Gastroesophageal sphincter (tissue), 4 donors: Measurements from ENCODE around the gene FA2H. TPM values are rescaled to one million over a fixed set of nuclear protein-coding genes. Genes with fewer than 3 reads are reported as not detected.
"Not testable (repeated sequence)": the region's sequence is repeated elsewhere in the genome, so short reads cannot be mapped to it uniquely, and the experiment has no call there.

ENCODE experiments used
- ATAC-seq: fragments of 150-250 bp; one replicate; pipeline ENCODE4 v1.9.1; 2016; ENCODE audit warnings: mild to moderate bottlenecking, moderate library complexity
- H3K27ac ChIP-seq, 4 donors: fragments of 200-600 bp; sonication (generic) in 3 of 4; 1 replicate in 3 of 4; 2 replicates in 1 of 4; pipeline ENCODE4 v1.5.1; 2016 to 2019
- H3K27me3 ChIP-seq: fragments of 200-600 bp; sonication (generic); one replicate; pipeline ENCODE4 v1.5.1; 2019
- H3K36me3 ChIP-seq, 2 donors: fragments of 200-600 bp; sonication (generic); one replicate each; pipeline ENCODE4 v1.5.1; 2019; ENCODE audit warnings: control low read depth in 1 of 2
- H3K4me1 ChIP-seq, 3 donors: fragments of 200-600 bp; sonication (generic); 1 replicate in 2 of 3; 2 replicates in 1 of 3; pipeline ENCODE4 v1.5.1; 2016 to 2019; ENCODE audit warnings: control low read depth in 2 of 3
- H3K4me3 ChIP-seq, 2 donors: fragments of 200-600 bp; sonication (generic); one replicate each; pipeline ENCODE4 v1.5.1; 2019; ENCODE audit warnings: mild to moderate bottlenecking in 1 of 2, moderate library complexity in 1 of 2
- H3K9me3 ChIP-seq, 3 donors: fragments of 200-600 bp; sonication (generic); one replicate each; pipeline ENCODE4 v1.5.1; 2017 to 2019; ENCODE audit warnings: control low read depth in 2 of 3
- CTCF ChIP-seq, 4 experiments: fragments of 200-600 bp in 2 of 4; fragments of 450-650 bp in 2 of 4; sonication (generic) in 1 of 4; IDR thresholded peaks; one replicate each; pipeline ENCODE4 v1.5.1; 2017 to 2019; ENCODE audit warnings: antibody characterized with exemption in 4 of 4, mild to moderate bottlenecking in 2 of 4, moderate library complexity in 2 of 4
- EP300 ChIP-seq: sonication (generic); formaldehyde crosslinking; IDR thresholded peaks from one replicate; pipeline ENCODE4 v1.6.1; 2017; ENCODE audit warnings: antibody characterized with exemption, mild to moderate bottlenecking
- POLR2A ChIP-seq, 2 donors: fragments of 450-650 bp; IDR thresholded peaks; one replicate each; pipeline ENCODE4 v1.6.1; 2017; ENCODE audit warnings: antibody characterized with exemption in 2 of 2, mild to moderate bottlenecking in 2 of 2, moderate library complexity in 1 of 2
- POLR2AphosphoS5 ChIP-seq: sonication (generic); formaldehyde crosslinking; IDR thresholded peaks from one replicate; pipeline ENCODE4 v1.6.1; 2017; ENCODE audit warnings: antibody characterized with exemption
- WGBS, 2 donors: methylation state at CpG; one replicate each; pipeline ENCODE4 v1.1.5; 2018; ENCODE audit warnings: low coverage in 1 of 2; 5-methylcytosine and 5-hydroxymethylcytosine counted together
- total RNA-seq, 4 donors: library from RNA; depleted of rRNA; stranded (reverse); fragments of >200 nt; gene quantifications; one replicate each; pipeline ENCODE4 v1.1.0, GENCODE V29; 2016

Gene FA2H
- total RNA-seq, 4 donors from 2014 or later = 0.27 to 2.2 (median 0.31) TPM; not detected in 1

GRCh38 chr16:74673876-74674275, 100.7 kb downstream of the FA2H start:
- WGBS, 2 donors = 63 to 71% methylated on average over 1 of the region's 3 CpGs

GRCh38 chr16:74668877-74669276, 105.7 kb downstream of the FA2H start:
- not testable (repeated sequence) for ATAC-seq, H3K27ac ChIP-seq, H3K27me3 ChIP-seq, H3K9me3 ChIP-seq, H3K4me3 ChIP-seq
- peaks cover 0 to 24% (median 8%) of the 10 kb centered on the region in 3 donors for H3K4me1 ChIP-seq
- WGBS, 2 donors = 98 to 100% methylated on average over 2 to 6 of the region's 10 CpGs
- H3K36me3 ChIP-seq = peaks cover 0 to 35% of the 10 kb centered on the region in 2 donors

More at GRCh38 chr16:74673876-74674275, 100.7 kb downstream of the FA2H start:
- no peaks in the 10 kb centered on the region for H3K27me3 ChIP-seq
- TF ChIP-seq POLR2A (IDR thresholded peaks at IDR 0.05) (no peak), CTCF (IDR thresholded peaks at IDR 0.05) (no peak), EP300 (no peak), POLR2AphosphoS5 (no peak)
- no peaks in the 10 kb centered on the region for H3K9me3 ChIP-seq
- no peak overlapping the region for H3K4me3 ChIP-seq
- peaks cover 0 to 70% of the 10 kb centered on the region in 2 donors for H3K36me3 ChIP-seq
- ATAC-seq = no peak
- no peaks in the 10 kb centered on the region for H3K4me1 ChIP-seq
- no peak overlapping the region for H3K27ac ChIP-seq

- TF ChIP-seq EP300 (no peak), POLR2A (IDR thresholded peaks at IDR 0.05) (no peak)
- Histone ChIP-seq H3K9me3 (no peaks in the 10 kb centered on the region), H3K4me1 (peaks cover 0 to 24% (median 8%) of the 10 kb centered on the region in 3 donors), H3K27ac (peak overlapping the region in 3 of 4 donors; percentile 67 to 77 (median 71)), H3K36me3 (peaks cover 0 to 34% of the 10 kb centered on the region in 2 donors), H3K4me3 (peak overlapping the region; percentile 81 to 83), H3K27me3 (no peaks in the 10 kb centered on the region)
- WGBS, 2 donors = 1 to 5% methylated on average over 9 to 21 of the region's 23 CpGs
- ATAC-seq = no peak
Measured at GRCh38 chr16:74667255-74667700, 107.3 kb downstream of the FA2H start.

- H3K36me3 ChIP-seq = peaks cover 0 to 30% of the 10 kb centered on the region in 2 donors
- ATAC-seq = peak; percentile 100
- 0% methylated on average over 13 to 17 of the region's 63 CpGs for WGBS, 2 donors
- H3K9me3 ChIP-seq = no peaks in the 10 kb centered on the region
- peak within 1 kb of the TSS; percentile 81 to 88 for H3K4me3 ChIP-seq
- TF ChIP-seq EP300 (no peak), POLR2AphosphoS5 (peak; percentile 55), POLR2A (IDR thresholded peaks at IDR 0.05) (peak in 1 of 2 donors; percentile 63)
- H3K27ac ChIP-seq = peak within 1 kb of the TSS; percentile 41 to 86 (median 76)
- H3K27me3 ChIP-seq = no peaks in the 10 kb centered on the region
- peaks cover 0 to 24% (median 8%) of the 10 kb centered on the region in 3 donors for H3K4me1 ChIP-seq
Measured at GRCh38 chr16:74666425-74667254, 108.0 kb downstream of the FA2H start, which contains the start of gene RFWD3. RFWD3 (minus strand) TSS chr16:74666877; CDS start chr16:74661449, 5,428 bp downstream.

GRCh38 chr16:74666010-74666421, 108.6 kb downstream of the FA2H start:
- H3K4me1 ChIP-seq = peaks cover 0 to 24% (median 8%) of the 10 kb centered on the region in 3 donors
- ATAC-seq = no peak
- TF ChIP-seq POLR2AphosphoS5 = no peak
- peaks cover 0 to 31% of the 10 kb centered on the region in 2 donors for H3K36me3 ChIP-seq
- no peaks in the 10 kb centered on the region for H3K27me3 ChIP-seq
- peak overlapping the region; percentile 41 to 86 (median 70) for H3K27ac ChIP-seq
- no peaks in the 10 kb centered on the region for H3K9me3 ChIP-seq
- H3K4me3 ChIP-seq = peak overlapping the region; percentile 81 to 88
- WGBS, 2 donors = 0% methylated on average over 2 to 8 of the region's 8 CpGs

Other genes starting within 250 kb of the FA2H start
- gene GLG1, start 167.7 kb downstream of the FA2H start, total RNA-seq = 100 to 1,000 TPM; 121 to 151 (median 139) TPM
- 10 to 100 TPM in 2 of 4 donors, 1 to 10 TPM in 2; 8.1 to 31.9 (median 15.5) TPM for gene RFWD3, start 107.9 kb downstream of the FA2H start, total RNA-seq
- 10 to 100 TPM in 2 of 4 donors, 1 to 10 TPM in 2; 6.4 to 15.5 (median 10.8) TPM for gene MLKL, start 74.0 kb downstream of the FA2H start, total RNA-seq
- 10 to 100 TPM; 18.4 to 31.3 (median 21.4) TPM for gene WDR59, start 210.3 kb upstream of the FA2H start, total RNA-seq
- 10 to 100 TPM; 12.8 to 24.1 (median 19.0) TPM for gene ZNRF1, start 224.2 kb upstream of the FA2H start, total RNA-seq